ENCODE results near the gene SLC30A2. TPM values are rescaled to one million over a fixed set of nuclear protein-coding genes. Genes with fewer than 3 reads are reported as not detected.

Gene SLC30A2
- total and polyA plus RNA-seq, 2 of the 13 experiments (the other 11 are each of a cell fraction or from before 2014, with no cell fraction given) = not detected

DNA sequence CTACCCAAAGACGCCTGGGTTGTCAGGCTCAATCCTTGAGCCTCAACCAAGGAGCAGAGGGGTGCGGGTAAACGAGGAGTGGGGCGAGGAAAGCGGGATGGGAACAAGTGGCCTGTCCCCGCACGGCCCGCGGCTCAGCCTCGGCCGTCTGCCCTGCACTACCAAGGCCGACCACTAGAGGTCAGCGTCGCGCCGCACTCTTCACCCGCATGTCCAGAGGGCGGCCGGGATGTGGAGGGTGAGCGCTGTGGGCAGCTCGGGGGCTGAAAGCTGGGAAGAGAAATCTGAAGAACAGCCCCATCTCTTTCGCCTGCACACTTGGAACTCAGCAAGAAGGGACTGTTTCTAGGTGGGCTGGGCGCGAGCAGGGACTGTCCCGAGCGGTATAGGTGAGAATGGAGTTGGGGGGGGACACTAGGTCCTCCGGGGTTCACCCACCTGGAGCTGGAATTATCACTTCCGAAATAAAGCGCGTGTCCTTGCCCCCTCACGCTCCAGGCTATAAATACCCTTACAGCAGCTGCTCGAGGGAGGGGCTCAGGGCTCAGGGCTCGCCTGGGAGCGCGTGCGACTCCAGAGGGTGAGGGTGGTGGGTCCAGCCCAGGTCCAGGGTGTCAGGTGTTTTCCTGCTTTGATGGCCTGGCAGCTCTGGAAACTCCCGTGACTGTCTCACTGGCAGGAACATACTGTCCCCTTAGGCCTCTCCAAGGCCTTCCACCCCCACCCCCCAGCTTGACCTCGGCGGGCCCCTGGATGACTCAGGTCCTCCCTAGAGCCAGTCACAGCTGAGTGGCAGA, 9.8 kb downstream of the SLC30A2 start (continued):
- TF ChIP-seq, protein P1, sequence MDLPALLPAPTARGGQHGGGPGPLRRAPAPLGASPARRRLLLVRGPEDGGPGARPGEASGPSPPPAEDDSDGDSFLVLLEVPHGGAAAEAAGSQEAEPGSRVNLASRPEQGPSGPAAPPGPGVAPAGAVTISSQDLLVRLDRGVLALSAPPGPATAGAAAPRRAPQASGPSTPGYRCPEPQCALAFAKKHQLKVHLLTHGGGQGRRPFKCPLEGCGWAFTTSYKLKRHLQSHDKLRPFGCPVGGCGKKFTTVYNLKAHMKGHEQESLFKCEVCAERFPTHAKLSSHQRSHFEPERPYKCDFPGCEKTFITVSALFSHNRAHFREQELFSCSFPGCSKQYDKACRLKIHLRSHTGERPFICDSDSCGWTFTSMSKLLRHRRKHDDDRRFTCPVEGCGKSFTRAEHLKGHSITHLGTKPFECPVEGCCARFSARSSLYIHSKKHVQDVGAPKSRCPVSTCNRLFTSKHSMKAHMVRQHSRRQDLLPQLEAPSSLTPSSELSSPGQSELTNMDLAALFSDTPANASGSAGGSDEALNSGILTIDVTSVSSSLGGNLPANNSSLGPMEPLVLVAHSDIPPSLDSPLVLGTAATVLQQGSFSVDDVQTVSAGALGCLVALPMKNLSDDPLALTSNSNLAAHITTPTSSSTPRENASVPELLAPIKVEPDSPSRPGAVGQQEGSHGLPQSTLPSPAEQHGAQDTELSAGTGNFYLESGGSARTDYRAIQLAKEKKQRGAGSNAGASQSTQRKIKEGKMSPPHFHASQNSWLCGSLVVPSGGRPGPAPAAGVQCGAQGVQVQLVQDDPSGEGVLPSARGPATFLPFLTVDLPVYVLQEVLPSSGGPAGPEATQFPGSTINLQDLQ (CRISPR knock-in tag; IDR thresholded peaks at IDR 0.05) = no peak
- TF ChIP-seq ZNF652 (CRISPR knock-in tag; IDR thresholded peaks at IDR 0.05; ENCODE audit: borderline replicate concordance, low read depth) (no peak), DPF2 (CRISPR knock-in tag; IDR thresholded peaks at IDR 0.05; ENCODE audit: borderline replicate concordance, low read depth) (no peak), ISX (CRISPR knock-in tag; conservative IDR thresholded peaks at IDR 0.05) (no peak), RNF2 (conservative IDR thresholded peaks at IDR 0.05; ENCODE audit: low read depth) (no peak), ETV6 (CRISPR knock-in tag; conservative IDR thresholded peaks at IDR 0.05) (0 out of 2 replicates have a peak, but pooled peaks have one; percentile 48), ZNF260 (CRISPR knock-in tag; IDR thresholded peaks at IDR 0.05; ENCODE audit: borderline replicate concordance, low read depth) (no peak), ZNF431 (CRISPR knock-in tag; IDR thresholded peaks at IDR 0.05; ENCODE audit: borderline replicate concordance, low read depth) (no peak), ZNF563 (CRISPR knock-in tag; IDR thresholded peaks at IDR 0.05) (no peak), RAD51 (IDR thresholded peaks at IDR 0.05; ENCODE audit: borderline replicate concordance) (no peak), POLR2A (IDR thresholded peaks at IDR 0.05; ENCODE audit: insufficient read depth in 1 of 2, low read depth in 2 of 2, low read length in 2 of 2) (no peak), MBNL3 (CRISPR knock-in tag; conservative IDR thresholded peaks at IDR 0.05) (no peak), ZNF224 (CRISPR knock-in tag; IDR thresholded peaks at IDR 0.05) (no peak), FOXK2 (IDR thresholded peaks at IDR 0.05) (no peak), NFKBIZ (CRISPR knock-in tag; IDR thresholded peaks at IDR 0.05) (no peak), ZNF891 (CRISPR knock-in tag; IDR thresholded peaks at IDR 0.05) (no peak), TP53 (CRISPR knock-in tag; conservative IDR thresholded peaks at IDR 0.05) (no peak), ZBTB7B (CRISPR knock-in tag; IDR thresholded peaks at IDR 0.05) (no peak)
- TF ChIP-seq, protein P2, sequence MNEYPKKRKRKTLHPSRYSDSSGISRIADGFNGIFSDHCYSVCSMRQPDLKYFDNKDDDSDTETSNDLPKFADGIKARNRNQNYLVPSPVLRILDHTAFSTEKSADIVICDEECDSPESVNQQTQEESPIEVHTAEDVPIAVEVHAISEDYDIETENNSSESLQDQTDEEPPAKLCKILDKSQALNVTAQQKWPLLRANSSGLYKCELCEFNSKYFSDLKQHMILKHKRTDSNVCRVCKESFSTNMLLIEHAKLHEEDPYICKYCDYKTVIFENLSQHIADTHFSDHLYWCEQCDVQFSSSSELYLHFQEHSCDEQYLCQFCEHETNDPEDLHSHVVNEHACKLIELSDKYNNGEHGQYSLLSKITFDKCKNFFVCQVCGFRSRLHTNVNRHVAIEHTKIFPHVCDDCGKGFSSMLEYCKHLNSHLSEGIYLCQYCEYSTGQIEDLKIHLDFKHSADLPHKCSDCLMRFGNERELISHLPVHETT (CRISPR knock-in tag; conservative IDR thresholded peaks at IDR 0.05) = no peak
- TF ChIP-seq, protein P3, sequence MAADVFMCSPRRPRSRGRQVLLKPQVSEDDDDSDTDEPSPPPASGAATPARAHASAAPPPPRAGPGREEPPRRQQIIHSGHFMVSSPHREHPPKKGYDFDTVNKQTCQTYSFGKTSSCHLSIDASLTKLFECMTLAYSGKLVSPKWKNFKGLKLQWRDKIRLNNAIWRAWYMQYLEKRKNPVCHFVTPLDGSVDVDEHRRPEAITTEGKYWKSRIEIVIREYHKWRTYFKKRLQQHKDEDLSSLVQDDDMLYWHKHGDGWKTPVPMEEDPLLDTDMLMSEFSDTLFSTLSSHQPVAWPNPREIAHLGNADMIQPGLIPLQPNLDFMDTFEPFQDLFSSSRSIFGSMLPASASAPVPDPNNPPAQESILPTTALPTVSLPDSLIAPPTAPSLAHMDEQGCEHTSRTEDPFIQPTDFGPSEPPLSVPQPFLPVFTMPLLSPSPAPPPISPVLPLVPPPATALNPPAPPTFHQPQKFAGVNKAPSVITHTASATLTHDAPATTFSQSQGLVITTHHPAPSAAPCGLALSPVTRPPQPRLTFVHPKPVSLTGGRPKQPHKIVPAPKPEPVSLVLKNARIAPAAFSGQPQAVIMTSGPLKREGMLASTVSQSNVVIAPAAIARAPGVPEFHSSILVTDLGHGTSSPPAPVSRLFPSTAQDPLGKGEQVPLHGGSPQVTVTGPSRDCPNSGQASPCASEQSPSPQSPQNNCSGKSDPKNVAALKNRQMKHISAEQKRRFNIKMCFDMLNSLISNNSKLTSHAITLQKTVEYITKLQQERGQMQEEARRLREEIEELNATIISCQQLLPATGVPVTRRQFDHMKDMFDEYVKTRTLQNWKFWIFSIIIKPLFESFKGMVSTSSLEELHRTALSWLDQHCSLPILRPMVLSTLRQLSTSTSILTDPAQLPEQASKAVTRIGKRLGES (CRISPR knock-in tag; IDR thresholded peaks at IDR 0.05; ENCODE audit: borderline replicate concordance) = no peak
- TF ChIP-seq, protein P4, sequence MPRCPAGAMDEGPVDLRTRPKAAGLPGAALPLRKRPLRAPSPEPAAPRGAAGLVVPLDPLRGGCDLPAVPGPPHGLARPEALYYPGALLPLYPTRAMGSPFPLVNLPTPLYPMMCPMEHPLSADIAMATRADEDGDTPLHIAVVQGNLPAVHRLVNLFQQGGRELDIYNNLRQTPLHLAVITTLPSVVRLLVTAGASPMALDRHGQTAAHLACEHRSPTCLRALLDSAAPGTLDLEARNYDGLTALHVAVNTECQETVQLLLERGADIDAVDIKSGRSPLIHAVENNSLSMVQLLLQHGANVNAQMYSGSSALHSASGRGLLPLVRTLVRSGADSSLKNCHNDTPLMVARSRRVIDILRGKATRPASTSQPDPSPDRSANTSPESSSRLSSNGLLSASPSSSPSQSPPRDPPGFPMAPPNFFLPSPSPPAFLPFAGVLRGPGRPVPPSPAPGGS (CRISPR knock-in tag; IDR thresholded peaks at IDR 0.05) = no peak
- TF ChIP-seq, protein P5, sequence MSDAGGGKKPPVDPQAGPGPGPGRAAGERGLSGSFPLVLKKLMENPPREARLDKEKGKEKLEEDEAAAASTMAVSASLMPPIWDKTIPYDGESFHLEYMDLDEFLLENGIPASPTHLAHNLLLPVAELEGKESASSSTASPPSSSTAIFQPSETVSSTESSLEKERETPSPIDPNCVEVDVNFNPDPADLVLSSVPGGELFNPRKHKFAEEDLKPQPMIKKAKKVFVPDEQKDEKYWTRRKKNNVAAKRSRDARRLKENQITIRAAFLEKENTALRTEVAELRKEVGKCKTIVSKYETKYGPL (CRISPR knock-in tag; IDR thresholded peaks at IDR 0.05) = no peak
